ENCODE data around the gene NEMP2. TPM values are rescaled to one million over a fixed set of nuclear protein-coding genes. Genes with fewer than 3 reads are reported as not detected.

NEMP2 gene
- total and polyA plus RNA-seq, 2 of the 8 experiments (the other 6 are each of a cell fraction or from before 2014, with no cell fraction given), result 3.1 to 5.3 TPM

- H3K4me3 ChIP-seq (ENCODE audit: extremely low read depth in 1 of 4, insufficient read depth in 2 of 4, low read depth in 3 of 4, low read length in 4 of 4), result no peak overlapping the region
- H2BK15ac ChIP-seq (ENCODE audit: low read length), result no peak overlapping the region
- no peaks in the 10 kb centered on the region for H4K20me1 ChIP-seq (replicated peaks in 1 of 2; ENCODE audit: control insufficient read depth in 1 of 2, insufficient read depth in 2 of 2, low read length in 2 of 2)
- no peaks in the 10 kb centered on the region for H3K23me2 ChIP-seq (ENCODE audit: low read depth, low read length)
- H3K36me3 ChIP-seq (ENCODE audit: control insufficient read depth in 2 of 4, insufficient read depth in 4 of 4, low read length in 3 of 4), result no peaks in the 10 kb centered on the region
- H4K5ac ChIP-seq (ENCODE audit: insufficient read length, low read depth, low read length), result no peak overlapping the region
- no peak overlapping the region for H2AFZ ChIP-seq (ENCODE audit: low read length)
- WGBS, 2 experiments (ENCODE audit: extremely low coverage in 1 of 2, insufficient coverage in 1 of 2, insufficient read length in 1 of 2, insufficient replicate concordance in 2 of 2, low coverage in 1 of 2, low lambda C conversion rate in 2 of 2, missing lambda C conversion rate in 1 of 2), result 88% methylated on average over 4 of the region's 4 CpGs; no CpG with 5 or more reads in 1 of the 2 experiments
- H3K23ac ChIP-seq (ENCODE audit: insufficient read length), result no peak overlapping the region
- no peak overlapping the region for H2BK12ac ChIP-seq (ENCODE audit: low read depth, low read length)
- no peak overlapping the region for H3K4me2 ChIP-seq (ENCODE audit: insufficient read depth in 1 of 2, low read depth in 2 of 2, low read length in 2 of 2)
- no peaks in the 10 kb centered on the region for H3K79me2 ChIP-seq (ENCODE audit: control insufficient read depth in 1 of 2, insufficient read depth in 2 of 2, low read length in 2 of 2)
- FAIRE-seq (peak; percentile 57), DNase-seq (ENCODE audit: low read depth in 1 of 2, low spot score in 2 of 2) (no peak)
- no peak overlapping the region for H4K91ac ChIP-seq (replicated peaks; ENCODE audit: insufficient read length, low read length)
- no peaks in the 10 kb centered on the region for H3K79me1 ChIP-seq (ENCODE audit: low read depth, low read length)
- H3K18ac ChIP-seq (ENCODE audit: extremely low read depth, low read length), result no peak overlapping the region
- no peak overlapping the region for H2BK120ac ChIP-seq (replicated peaks; ENCODE audit: low read depth, low read length)
- no peak overlapping the region for H3K56ac ChIP-seq (replicated peaks; ENCODE audit: insufficient read length, low read depth, low read length)
- H3K27me3 ChIP-seq (replicated peaks in 1 of 4; ENCODE audit: control insufficient read depth in 3 of 4, extremely low read depth in 1 of 4, insufficient read depth in 3 of 4, low read length in 3 of 4), result no peaks in the 10 kb centered on the region
- H2AK5ac ChIP-seq (ENCODE audit: low read depth, low read length), result no peak overlapping the region
- ChIA-PET CTCF (ENCODE audit: partially characterized antibody) (no interaction called here), POLR2A (ENCODE audit: partially characterized antibody) (no interaction called here)
- H3K14ac ChIP-seq (ENCODE audit: insufficient read length), result no peak overlapping the region
- no peak overlapping the region for H4K8ac ChIP-seq (ENCODE audit: extremely low read depth, insufficient read depth, low read length)
- H3K27ac ChIP-seq (ENCODE audit: low read depth, low read length), result no peak overlapping the region
- peaks cover 0 to 1% (median 0%) of the 10 kb centered on the region in 4 experiments; a peak in 1 of 7 replicates for H3K4me1 ChIP-seq (replicated peaks in 1 of 4; ENCODE audit: control insufficient read depth in 3 of 4, insufficient read depth in 4 of 4, low read length in 3 of 4)
- H3K9me3 ChIP-seq (ENCODE audit: insufficient read depth in 2 of 2, low read depth in 1 of 2, low read length in 1 of 2), result no peaks in the 10 kb centered on the region
- no peak overlapping the region for H2BK5ac ChIP-seq (ENCODE audit: low read depth, low read length)
- H3K4ac ChIP-seq (replicated peaks; ENCODE audit: insufficient read length, low read depth, low read length), result no peak overlapping the region
- TF ChIP-seq TEAD4 (IDR thresholded peaks at IDR 0.05; ENCODE audit: low read depth, low read length) (no peak), CEBPB (IDR thresholded peaks at IDR 0.05; ENCODE audit: low read depth, low read length) (peak; percentile 34; the same call in 1 of the 2 replicates), POU5F1 (IDR thresholded peaks at IDR 0.05; ENCODE audit: low read depth, low read length) (no peak)
- H3K9ac ChIP-seq (replicated peaks in 1 of 4; ENCODE audit: extremely low read depth in 1 of 4, low read depth in 3 of 4, low read length in 3 of 4), result no peak overlapping the region
- H2BK20ac ChIP-seq (ENCODE audit: low read length), result no peak overlapping the region
These were observed 37.1 kb downstream of the NEMP2 start for GRCh38 chr2:190497428-190497827.

Measured in H1 (cell line).